ENCODE data around the gene LHX1. TPM values are rescaled to one million over a fixed set of nuclear protein-coding genes. Genes with fewer than 3 reads are reported as not detected.

The LHX1 gene
- total RNA-seq, 3 donors from 2014 or later (not counting 1 experiment from before 2014, with no cell fraction given), result not detected

GRCh38 chr17:36942019-36942599, 4.8 kb downstream of the LHX1 start:
- Mint-ChIP-seq H3K27me3 (ENCODE audit: low read depth in 2 of 2) (peaks cover 66 to 81% of the 10 kb centered on the region in 2 donors), H3K27ac (peak overlapping the region in 1 of 2 donors; percentile 22), H3K4me3 (peak overlapping the region; percentile 56), H3K9me3 (no peaks in the 10 kb centered on the region), H3K36me3 (no peaks in the 10 kb centered on the region), H3K4me1 (peaks cover 24 to 40% of the 10 kb centered on the region in 2 donors)
- no peaks in the 10 kb centered on the region for H3K36me3 ChIP-seq (ENCODE audit: control insufficient read depth, insufficient read depth, low read length)
- TF ChIP-seq, protein P1, sequence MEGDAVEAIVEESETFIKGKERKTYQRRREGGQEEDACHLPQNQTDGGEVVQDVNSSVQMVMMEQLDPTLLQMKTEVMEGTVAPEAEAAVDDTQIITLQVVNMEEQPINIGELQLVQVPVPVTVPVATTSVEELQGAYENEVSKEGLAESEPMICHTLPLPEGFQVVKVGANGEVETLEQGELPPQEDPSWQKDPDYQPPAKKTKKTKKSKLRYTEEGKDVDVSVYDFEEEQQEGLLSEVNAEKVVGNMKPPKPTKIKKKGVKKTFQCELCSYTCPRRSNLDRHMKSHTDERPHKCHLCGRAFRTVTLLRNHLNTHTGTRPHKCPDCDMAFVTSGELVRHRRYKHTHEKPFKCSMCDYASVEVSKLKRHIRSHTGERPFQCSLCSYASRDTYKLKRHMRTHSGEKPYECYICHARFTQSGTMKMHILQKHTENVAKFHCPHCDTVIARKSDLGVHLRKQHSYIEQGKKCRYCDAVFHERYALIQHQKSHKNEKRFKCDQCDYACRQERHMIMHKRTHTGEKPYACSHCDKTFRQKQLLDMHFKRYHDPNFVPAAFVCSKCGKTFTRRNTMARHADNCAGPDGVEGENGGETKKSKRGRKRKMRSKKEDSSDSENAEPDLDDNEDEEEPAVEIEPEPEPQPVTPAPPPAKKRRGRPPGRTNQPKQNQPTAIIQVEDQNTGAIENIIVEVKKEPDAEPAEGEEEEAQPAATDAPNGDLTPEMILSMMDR (IDR thresholded peaks at IDR 0.05), result no peak
- H3K27me3 ChIP-seq (ENCODE audit: control insufficient read depth, insufficient read depth, low read length), result peaks cover 96% of the 10 kb centered on the region
- H3K27ac ChIP-seq (ENCODE audit: low read length), result no peak overlapping the region
- peak; percentile 16 to 23 (median 19) for ATAC-seq
- H3K4me1 ChIP-seq (ENCODE audit: control insufficient read depth, insufficient read depth, low read length), result peaks cover 53% of the 10 kb centered on the region
- H3K9me3 ChIP-seq (ENCODE audit: control insufficient read depth, insufficient read depth, low read length), result peaks cover 8% of the 10 kb centered on the region
- intact Hi-C loops (cut with micrococcal nuclease), result loop anchor here (10.0 kb wide), 2 partner anchors 217 to 1067 kb away; no protein-coding TSS in a partner anchor
- H3K4me3 ChIP-seq (ENCODE audit: low read length), result peak overlapping the region; percentile 10
- DNase-seq, result no peak
- 9% methylated on average over 57 of the region's 57 CpGs for WGBS (ENCODE audit: insufficient coverage)

- intact Hi-C loops (cut with micrococcal nuclease), result loop anchor here (10.0 kb wide), 2 partner anchors 218 to 1068 kb away; no protein-coding TSS in a partner anchor
- peak; percentile 41 to 59 for DNase-seq
- WGBS (ENCODE audit: insufficient coverage), result 7% methylated on average over 57 of the region's 59 CpGs
Observed at GRCh38 chr17:36942631-36943125, 5.4 kb downstream of the LHX1 start.

GRCh38 chr17:36943250-36944191, 6.2 kb downstream of the LHX1 start:
- peaks cover 21 to 35% of the 10 kb centered on the region in 2 donors for H3K4me1 Mint-ChIP-seq
- Histone ChIP-seq H3K36me3 (ENCODE audit: control insufficient read depth, insufficient read depth, low read length) (no peaks in the 10 kb centered on the region), H3K4me3 (ENCODE audit: low read length) (no peak overlapping the region), H3K4me1 (ENCODE audit: control insufficient read depth, insufficient read depth, low read length) (peaks cover 46% of the 10 kb centered on the region), H3K9me3 (ENCODE audit: control insufficient read depth, insufficient read depth, low read length) (peaks cover 8% of the 10 kb centered on the region), H3K27ac (ENCODE audit: low read length) (no peak overlapping the region), H3K27me3 (ENCODE audit: control insufficient read depth, insufficient read depth, low read length) (peaks cover 89% of the 10 kb centered on the region)
- H3K27ac Mint-ChIP-seq, result no peak overlapping the region
- H3K4me3 Mint-ChIP-seq, result peak overlapping the region; percentile 35
- ATAC-seq, result no peak
- TF ChIP-seq, protein P1 (IDR thresholded peaks at IDR 0.05), result no peak
- no peaks in the 10 kb centered on the region for H3K9me3 Mint-ChIP-seq
- intact Hi-C loops (cut with micrococcal nuclease), result loop anchor here (10.0 kb wide), 2 partner anchors 219 to 1069 kb away; no protein-coding TSS in a partner anchor
- H3K27me3 Mint-ChIP-seq (ENCODE audit: low read depth in 2 of 2), result peaks cover 59 to 70% of the 10 kb centered on the region in 2 donors
- WGBS (ENCODE audit: insufficient coverage), result 14% methylated on average over 37 of the region's 44 CpGs
- no peaks in the 10 kb centered on the region for H3K36me3 Mint-ChIP-seq
- DNase-seq, result peak in 1 of 2 donors; percentile 34

More at GRCh38 chr17:36942631-36943125, 5.4 kb downstream of the LHX1 start:
- TF ChIP-seq, protein P1 (IDR thresholded peaks at IDR 0.05), result no peak
- Histone ChIP-seq H3K9me3 (ENCODE audit: control insufficient read depth, insufficient read depth, low read length) (peaks cover 8% of the 10 kb centered on the region), H3K4me3 (ENCODE audit: low read length) (no peak overlapping the region), H3K4me1 (ENCODE audit: control insufficient read depth, insufficient read depth, low read length) (peaks cover 47% of the 10 kb centered on the region), H3K27me3 (ENCODE audit: control insufficient read depth, insufficient read depth, low read length) (peaks cover 97% of the 10 kb centered on the region), H3K27ac (ENCODE audit: low read length) (no peak overlapping the region), H3K36me3 (ENCODE audit: control insufficient read depth, insufficient read depth, low read length) (no peaks in the 10 kb centered on the region)
- peak; percentile 43 to 81 (median 56) for ATAC-seq
- Mint-ChIP-seq H3K4me3 (peak overlapping the region; percentile 37), H3K27me3 (ENCODE audit: low read depth in 2 of 2) (peaks cover 63 to 79% of the 10 kb centered on the region in 2 donors), H3K9me3 (no peaks in the 10 kb centered on the region), H3K4me1 (peaks cover 21 to 35% of the 10 kb centered on the region in 2 donors), H3K27ac (no peak overlapping the region), H3K36me3 (no peaks in the 10 kb centered on the region)
